IMR-90 (cell line): ENCODE data around the gene KDM3B. TPM values are rescaled to one million over a fixed set of nuclear protein-coding genes. Genes with fewer than 3 reads are reported as not detected.
A peak's percentile ranks its signal among the peaks of the same experiment; 100 is the strongest.

ENCODE experiments used
- ATAC-seq: fragments of 200-7000 bp; cut with Tn5 transposase; 2 replicates; pipeline ENCODE4 v1.9.1; 2020; ENCODE audit warnings: low read depth, mild to moderate bottlenecking, moderate library complexity
- BruUV-seq: library from RNA; stranded (reverse); fragments of 400-500 nt; replicated peaks from 2 replicates; lab custom pipeline; 2021; lab: Mats Ljungman, UMichigan
- CTCF ChIA-PET: fragments of 300-600 bp; formaldehyde crosslinking; extraction: SDS; loops from one replicate; lab custom pipeline; 2021; ENCODE audit warnings: antibody characterized with exemption; lab: Yijun Ruan, JAX
- POLR2A ChIA-PET: fragments of 300-600 bp; sonication (Branson Sonifier 250); formaldehyde crosslinking; loops from one replicate; lab custom pipeline; 2022; ENCODE audit warnings: antibody characterized with exemption; ENCODE audit not compliant: unreplicated experiment; lab: Charles Lee
- DNase-seq: peaks from one replicate; pipeline ENCODE4 v3.0.0; 2013
- H2AFZ ChIP-seq: replicated peaks from 2 replicates; pipeline ENCODE3; 2013; ENCODE audit warnings: low read length, mild to moderate bottlenecking; ENCODE audit not compliant: poor library complexity
- H2AK5ac ChIP-seq: 2 replicates; pipeline ENCODE4 v1.6.1; 2013; ENCODE audit warnings: low read depth, low read length, inconsistent platforms
- H2AK9ac ChIP-seq: replicated peaks from 2 replicates; pipeline ENCODE3; 2013; ENCODE audit warnings: mild to moderate bottlenecking, low read depth, low read length, moderate library complexity; ENCODE audit not compliant: poor library complexity
- H2BK120ac ChIP-seq: 2 replicates; pipeline ENCODE4 v1.6.1; 2013; ENCODE audit warnings: low read depth, low read length, inconsistent platforms
- H2BK15ac ChIP-seq: 3 replicates; pipeline ENCODE4 v1.6.1; 2013; ENCODE audit warnings: low read depth, low read length, inconsistent platforms
- H2BK20ac ChIP-seq: 2 replicates; pipeline ENCODE4 v1.6.1; 2013; ENCODE audit warnings: low read depth, mild to moderate bottlenecking, inconsistent platforms, low read length, moderate library complexity
- H2BK5ac ChIP-seq: 2 replicates; pipeline ENCODE4 v1.6.1; 2013; ENCODE audit warnings: mild to moderate bottlenecking, low read depth, low read length, inconsistent platforms; ENCODE audit not compliant: poor library complexity, severe bottlenecking
- H3K14ac ChIP-seq: replicated peaks from 2 replicates; pipeline ENCODE4 v1.6.1; 2013; ENCODE audit warnings: low read depth, low read length, inconsistent platforms
- H3K18ac ChIP-seq: 2 replicates; pipeline ENCODE4 v1.6.1; 2013; ENCODE audit warnings: low read depth, low read length, control low read depth
- H3K23ac ChIP-seq: 2 replicates; pipeline ENCODE4 v1.6.1; 2013; ENCODE audit warnings: low read depth, low read length, inconsistent platforms
- H3K27ac ChIP-seq: 2 replicates; pipeline ENCODE4 v1.5.1; 2013; ENCODE audit warnings: mild to moderate bottlenecking, control low read depth, low read length; ENCODE audit not compliant: insufficient read depth
- H3K27me3 ChIP-seq: 2 replicates; pipeline ENCODE4 v1.6.1; 2013; ENCODE audit warnings: low read length; ENCODE audit not compliant: control insufficient read depth, insufficient read depth
- H3K36me3 ChIP-seq: 2 replicates; pipeline ENCODE4 v1.6.1; 2013; ENCODE audit warnings: low read length, mixed read lengths; ENCODE audit not compliant: control insufficient read depth, insufficient read depth
- H3K4ac ChIP-seq: 2 replicates; pipeline ENCODE4 v1.6.1; 2013; ENCODE audit warnings: low read depth, low read length, inconsistent platforms
- H3K4me1 ChIP-seq: 2 replicates; pipeline ENCODE4 v1.6.1; 2013; ENCODE audit warnings: low read length, mixed read lengths; ENCODE audit not compliant: control insufficient read depth, insufficient read depth
- H3K4me2 ChIP-seq: 2 replicates; pipeline ENCODE4 v1.6.1; 2013; ENCODE audit warnings: low read depth, mild to moderate bottlenecking, control low read depth, low read length, moderate library complexity
- H3K4me3 ChIP-seq: 2 replicates; pipeline ENCODE4 v1.5.1; 2013; ENCODE audit warnings: low read depth, mild to moderate bottlenecking, control low read depth, low read length, moderate library complexity; ENCODE audit not compliant: insufficient read depth
- H3K56ac ChIP-seq: 2 replicates; pipeline ENCODE4 v1.6.1; 2013; ENCODE audit warnings: low read length, inconsistent platforms; ENCODE audit not compliant: insufficient read depth; ENCODE audit errors: extremely low read depth
- H3K79me1 ChIP-seq, 2 experiments: 2 replicates each; pipeline ENCODE4 v1.6.1; 2013; ENCODE audit warnings: low read length in 2 of 2, inconsistent platforms in 1 of 2, low read depth in 1 of 2
- H3K9ac ChIP-seq: 2 replicates; pipeline ENCODE4 v1.6.1; 2013; ENCODE audit warnings: low read depth, low read length, control low read depth
- H3K9me1 ChIP-seq: 2 replicates; pipeline ENCODE4 v1.6.1; 2013; ENCODE audit warnings: low read length, inconsistent platforms; ENCODE audit not compliant: insufficient read depth
- H3K9me3 ChIP-seq: 2 replicates; pipeline ENCODE4 v1.6.1; 2013; ENCODE audit warnings: low read length; ENCODE audit not compliant: control insufficient read depth, insufficient read depth
- H4K20me1 ChIP-seq: 2 replicates; pipeline ENCODE4 v1.6.1; 2013; ENCODE audit warnings: low read length, inconsistent platforms; ENCODE audit not compliant: insufficient read depth
- H4K5ac ChIP-seq: 2 replicates; pipeline ENCODE4 v1.6.1; 2013; ENCODE audit warnings: mild to moderate bottlenecking, low read depth, low read length, control low read depth
- H4K8ac ChIP-seq, 2 experiments: 2 replicates each; pipeline ENCODE4 v1.6.1; 2013; ENCODE audit warnings: low read depth in 2 of 2, low read length in 2 of 2, control low read depth in 1 of 2, inconsistent platforms in 1 of 2
- H4K91ac ChIP-seq: 2 replicates; pipeline ENCODE4 v1.6.1; 2013; ENCODE audit warnings: low read depth, low read length, inconsistent platforms; ENCODE audit not compliant: insufficient read depth
- BHLHE40 ChIP-seq: fragments of 150-350 bp; IDR thresholded peaks from 2 replicates; pipeline ENCODE4 v1.6.1; 2016; ENCODE audit warnings: mild to moderate bottlenecking, low read depth, low read length
- CEBPB ChIP-seq: IDR thresholded peaks from 2 replicates; pipeline ENCODE4 v1.6.1; 2012; ENCODE audit warnings: low read depth, low read length, improper control_type of control experiment
- CHD1 ChIP-seq: IDR thresholded peaks from 2 replicates; pipeline ENCODE4 v1.6.1; 2012; ENCODE audit warnings: low read depth, low read length, improper control_type of control experiment
- FOS ChIP-seq: fragments of 150-350 bp; IDR thresholded peaks from 2 replicates; pipeline ENCODE4 v1.6.1; 2016; ENCODE audit warnings: low read depth, low read length
- MAFK ChIP-seq: IDR thresholded peaks from 2 replicates; pipeline ENCODE4 v1.6.1; 2012; ENCODE audit warnings: low read depth, low read length, improper control_type of control experiment
- MAZ ChIP-seq: IDR thresholded peaks from 2 replicates; pipeline ENCODE4 v1.6.1; 2012; ENCODE audit warnings: low read depth, mild to moderate bottlenecking, low read length, improper control_type of control experiment, moderate library complexity, borderline replicate concordance
- NFE2L2 ChIP-seq: fragments of 150-350 bp; IDR thresholded peaks from 2 replicates; pipeline ENCODE4 v1.6.1; 2016; ENCODE audit warnings: low read depth, mild to moderate bottlenecking, low read length
- POLR2A ChIP-seq: IDR thresholded peaks from 2 replicates; pipeline ENCODE4 v1.6.1; 2012; ENCODE audit warnings: mild to moderate bottlenecking, low read depth, low read length
- RAD21 ChIP-seq: IDR thresholded peaks from 2 replicates; pipeline ENCODE4 v1.6.1; 2012; ENCODE audit warnings: low read length, improper control_type of control experiment
- RCOR1 ChIP-seq: IDR thresholded peaks from 2 replicates; pipeline ENCODE4 v1.6.1; 2012; ENCODE audit warnings: mild to moderate bottlenecking, low read length, improper control_type of control experiment; ENCODE audit not compliant: insufficient replicate concordance
- RFX5 ChIP-seq: IDR thresholded peaks from 2 replicates; pipeline ENCODE4 v1.8.0; 2012; ENCODE audit warnings: low read depth, mild to moderate bottlenecking, low read length, moderate library complexity
- SMC3 ChIP-seq: fragments of 150-350 bp; IDR thresholded peaks from 2 replicates; pipeline ENCODE4 v1.6.1; 2016; ENCODE audit warnings: low read depth, mild to moderate bottlenecking, antibody characterized with exemption, low read length, moderate library complexity
- WGBS, 2 experiments: methylation state at CpG; one replicate each; pipeline versions ENCODE4 v1.1.5 to v1.1.7; 2013; ENCODE audit warnings: missing lambda C conversion rate in 2 of 2; ENCODE audit not compliant: insufficient read length in 1 of 2; ENCODE audit errors: extremely low coverage in 2 of 2; 5-methylcytosine and 5-hydroxymethylcytosine counted together
- dilution Hi-C: fragments of 300-500 bp; cut with HindIII; formaldehyde crosslinking; loops from one replicate; pipeline ENCODE4 v1.14.3; 2018; ENCODE audit warnings: low sequenced_read_pairs; ENCODE audit not compliant: unreplicated experiment
- in situ Hi-C: fragments of 300-500 bp; cut with MboI; formaldehyde crosslinking; loops from 3 replicates; pipeline ENCODE4 v1.14.3; 2019; ENCODE audit warnings: low sequenced_read_pairs, inconsistent platforms, mixed read lengths
- intact Hi-C: fragments of 100-400 bp; cut with micrococcal nuclease; formaldehyde crosslinking; loops from 2 replicates; pipeline ENCODE4 v1.10.0; 2022
- polyA plus RNA-seq, 3 experiments: library from polyadenylated mRNA; depleted of rRNA; stranded (reverse); fragments of >200 nt; gene quantifications; 2 replicates each; pipeline ENCODE4 v1.2.3, GENCODE V29; 2012; ENCODE audit warnings: low replicate concordance in 1 of 3
- total RNA-seq: library from RNA; depleted of rRNA; stranded (reverse); fragments of >200 nt; gene quantifications from 2 replicates; pipeline ENCODE4 v1.2.3, GENCODE V29; 2012
- TF ChIP-seq, protein P1 (sequence below): fragments of 150-350 bp; IDR thresholded peaks from 2 replicates; pipeline ENCODE4 v1.6.1; 2017; ENCODE audit warnings: mild to moderate bottlenecking, antibody characterized with exemption, low read length, low read depth
- TF ChIP-seq, protein P2 (sequence below): fragments of 150-350 bp; IDR thresholded peaks from 2 replicates; pipeline ENCODE4 v1.6.1; 2016; ENCODE audit warnings: low read depth, mild to moderate bottlenecking, low read length, moderate library complexity, borderline replicate concordance
- TF ChIP-seq, protein P3 (sequence below): conservative IDR thresholded peaks from 2 replicates; pipeline ENCODE4 v1.5.1; 2012; ENCODE audit warnings: mild to moderate bottlenecking, low read depth, low read length, improper control_type of control experiment

Gene KDM3B
- total and polyA plus RNA-seq, 2 of the 4 experiments (the other 2 are of a cell fraction) = 19.4 to 35.8 TPM

DNA sequence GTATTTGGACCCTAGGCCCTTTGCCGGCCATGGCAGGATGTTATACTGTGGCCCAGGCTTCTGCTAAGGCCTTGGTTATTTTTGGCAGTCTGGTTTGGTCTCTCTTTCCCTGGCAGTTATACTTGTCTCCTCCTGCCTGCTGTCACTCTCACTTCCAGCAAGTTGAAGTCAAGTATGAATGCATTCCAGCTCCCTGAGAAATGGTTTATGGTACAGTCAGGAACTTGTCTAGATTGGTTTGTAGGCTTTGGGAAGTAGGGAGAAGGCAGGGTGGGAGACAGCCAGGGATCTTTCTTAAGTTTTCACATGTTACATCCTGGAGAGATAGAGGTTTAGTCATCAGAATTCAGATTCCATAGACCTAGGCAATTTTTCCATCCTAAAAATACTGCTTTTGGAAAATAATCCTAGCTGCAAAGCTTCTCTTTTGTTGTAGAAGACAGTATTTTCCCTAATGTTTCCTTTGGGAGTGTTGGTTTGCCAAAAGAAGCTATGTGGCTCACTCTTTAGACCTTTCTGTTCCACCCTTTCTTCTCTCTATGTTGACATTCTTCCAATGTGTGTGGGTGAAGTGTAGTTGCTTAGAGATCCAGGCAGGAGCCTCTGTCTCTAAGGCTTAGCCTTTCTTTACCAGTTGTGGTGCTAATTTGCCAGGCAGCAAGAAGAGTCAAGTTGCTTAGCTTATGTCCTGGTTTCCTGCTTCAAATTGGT lies 2.5 kb upstream of the KDM3B start:
- CTCF ChIA-PET = no interaction called here
- Histone ChIP-seq H4K91ac (no peak overlapping the region), H3K27me3 (no peaks in the 10 kb centered on the region), H4K20me1 (peaks cover 18% of the 10 kb centered on the region), H2BK5ac (peak overlapping the region; percentile 61), H3K56ac (no peak overlapping the region), H2BK120ac (no peak overlapping the region), H3K79me1 (peaks cover 6 to 34% of the 10 kb centered on the region in 2 experiments; a peak in 3 of 4 replicates), H3K18ac (no peak overlapping the region), H3K4me3 (no peak overlapping the region), H4K8ac (no peak overlapping the region), H3K4ac (no peak overlapping the region), H3K9me1 (peaks cover 8% of the 10 kb centered on the region; the same call in 1 of the 2 replicates), H3K23ac (peak overlapping the region; percentile 20; the same call in 1 of the 2 replicates), H2AK5ac (no peak overlapping the region), H3K36me3 (peaks cover 38% of the 10 kb centered on the region), H3K4me1 (peaks cover 2% of the 10 kb centered on the region; the same call in 1 of the 2 replicates), H3K9me3 (peaks cover 4% of the 10 kb centered on the region), H2BK15ac (no peak overlapping the region), H2AK9ac (no peak overlapping the region), H4K5ac (no peak overlapping the region), H3K27ac (no peak overlapping the region), H2BK20ac (no peak overlapping the region), H3K9ac (no peak overlapping the region), H3K4me2 (no peak overlapping the region; the same call in 1 of the 2 replicates), H3K14ac (no peak overlapping the region), H2AFZ (no peak overlapping the region)
- dilution Hi-C loops = no loop called here
- WGBS, 2 experiments = no CpG with 5 or more reads among the region's 1 CpG
- in situ Hi-C loops = no loop called here
- intact Hi-C loops = no loop called here
- no TSS peak for BruUV-seq
- POLR2A ChIA-PET = interaction anchor here (0.5 to 1.6 kb wide), 2 partner anchors 10 to 532 kb away, joined by 7 to 16 read pairs; no protein-coding TSS in a partner anchor
- DNase-seq = peak; percentile 40
- TF ChIP-seq, protein P1, sequence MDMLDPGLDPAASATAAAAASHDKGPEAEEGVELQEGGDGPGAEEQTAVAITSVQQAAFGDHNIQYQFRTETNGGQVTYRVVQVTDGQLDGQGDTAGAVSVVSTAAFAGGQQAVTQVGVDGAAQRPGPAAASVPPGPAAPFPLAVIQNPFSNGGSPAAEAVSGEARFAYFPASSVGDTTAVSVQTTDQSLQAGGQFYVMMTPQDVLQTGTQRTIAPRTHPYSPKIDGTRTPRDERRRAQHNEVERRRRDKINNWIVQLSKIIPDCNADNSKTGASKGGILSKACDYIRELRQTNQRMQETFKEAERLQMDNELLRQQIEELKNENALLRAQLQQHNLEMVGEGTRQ = no peak
- TF ChIP-seq MAFK (no peak), BHLHE40 (no peak), RFX5 (no peak), RAD21 (no peak), SMC3 (no peak), RCOR1 (no peak), NFE2L2 (no peak), CHD1 (no peak), CEBPB (no peak), POLR2A (no peak), MAZ (no peak), FOS (no peak)
- TF ChIP-seq, protein P2, sequence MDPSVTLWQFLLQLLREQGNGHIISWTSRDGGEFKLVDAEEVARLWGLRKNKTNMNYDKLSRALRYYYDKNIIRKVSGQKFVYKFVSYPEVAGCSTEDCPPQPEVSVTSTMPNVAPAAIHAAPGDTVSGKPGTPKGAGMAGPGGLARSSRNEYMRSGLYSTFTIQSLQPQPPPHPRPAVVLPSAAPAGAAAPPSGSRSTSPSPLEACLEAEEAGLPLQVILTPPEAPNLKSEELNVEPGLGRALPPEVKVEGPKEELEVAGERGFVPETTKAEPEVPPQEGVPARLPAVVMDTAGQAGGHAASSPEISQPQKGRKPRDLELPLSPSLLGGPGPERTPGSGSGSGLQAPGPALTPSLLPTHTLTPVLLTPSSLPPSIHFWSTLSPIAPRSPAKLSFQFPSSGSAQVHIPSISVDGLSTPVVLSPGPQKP = no peak
- TF ChIP-seq, protein P3, sequence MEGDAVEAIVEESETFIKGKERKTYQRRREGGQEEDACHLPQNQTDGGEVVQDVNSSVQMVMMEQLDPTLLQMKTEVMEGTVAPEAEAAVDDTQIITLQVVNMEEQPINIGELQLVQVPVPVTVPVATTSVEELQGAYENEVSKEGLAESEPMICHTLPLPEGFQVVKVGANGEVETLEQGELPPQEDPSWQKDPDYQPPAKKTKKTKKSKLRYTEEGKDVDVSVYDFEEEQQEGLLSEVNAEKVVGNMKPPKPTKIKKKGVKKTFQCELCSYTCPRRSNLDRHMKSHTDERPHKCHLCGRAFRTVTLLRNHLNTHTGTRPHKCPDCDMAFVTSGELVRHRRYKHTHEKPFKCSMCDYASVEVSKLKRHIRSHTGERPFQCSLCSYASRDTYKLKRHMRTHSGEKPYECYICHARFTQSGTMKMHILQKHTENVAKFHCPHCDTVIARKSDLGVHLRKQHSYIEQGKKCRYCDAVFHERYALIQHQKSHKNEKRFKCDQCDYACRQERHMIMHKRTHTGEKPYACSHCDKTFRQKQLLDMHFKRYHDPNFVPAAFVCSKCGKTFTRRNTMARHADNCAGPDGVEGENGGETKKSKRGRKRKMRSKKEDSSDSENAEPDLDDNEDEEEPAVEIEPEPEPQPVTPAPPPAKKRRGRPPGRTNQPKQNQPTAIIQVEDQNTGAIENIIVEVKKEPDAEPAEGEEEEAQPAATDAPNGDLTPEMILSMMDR = no peak
- no peak for ATAC-seq
